Gastroesophageal sphincter (tissue), 4 donors: Measurements from ENCODE around the gene KCNC3. TPM values are rescaled to one million over a fixed set of nuclear protein-coding genes. Genes with fewer than 3 reads are reported as not detected.

Experiments used
- ATAC-seq: fragments of 150-250 bp; one replicate; pipeline ENCODE4 v1.9.1; 2016; ENCODE audit warnings: mild to moderate bottlenecking, moderate library complexity
- H3K27ac ChIP-seq, 4 donors: fragments of 200-600 bp; sonication (generic) in 3 of 4; 1 replicate in 3 of 4; 2 replicates in 1 of 4; pipeline ENCODE4 v1.5.1; 2016 to 2019
- H3K27me3 ChIP-seq: fragments of 200-600 bp; sonication (generic); one replicate; pipeline ENCODE4 v1.5.1; 2019
- H3K36me3 ChIP-seq, 2 donors: fragments of 200-600 bp; sonication (generic); one replicate each; pipeline ENCODE4 v1.5.1; 2019; ENCODE audit warnings: control low read depth in 1 of 2
- H3K4me1 ChIP-seq, 3 donors: fragments of 200-600 bp; sonication (generic); 1 replicate in 2 of 3; 2 replicates in 1 of 3; pipeline ENCODE4 v1.5.1; 2016 to 2019; ENCODE audit warnings: control low read depth in 2 of 3
- H3K4me3 ChIP-seq, 2 donors: fragments of 200-600 bp; sonication (generic); one replicate each; pipeline ENCODE4 v1.5.1; 2019; ENCODE audit warnings: mild to moderate bottlenecking in 1 of 2, moderate library complexity in 1 of 2
- H3K9me3 ChIP-seq, 3 donors: fragments of 200-600 bp; sonication (generic); one replicate each; pipeline ENCODE4 v1.5.1; 2017 to 2019; ENCODE audit warnings: control low read depth in 2 of 3
- EP300 ChIP-seq: sonication (generic); formaldehyde crosslinking; IDR thresholded peaks from one replicate; pipeline ENCODE4 v1.6.1; 2017; ENCODE audit warnings: antibody characterized with exemption, mild to moderate bottlenecking
- POLR2A ChIP-seq, 2 donors: fragments of 450-650 bp; IDR thresholded peaks; one replicate each; pipeline ENCODE4 v1.6.1; 2017; ENCODE audit warnings: antibody characterized with exemption in 2 of 2, mild to moderate bottlenecking in 2 of 2, moderate library complexity in 1 of 2
- POLR2AphosphoS5 ChIP-seq: sonication (generic); formaldehyde crosslinking; IDR thresholded peaks from one replicate; pipeline ENCODE4 v1.6.1; 2017; ENCODE audit warnings: antibody characterized with exemption
- WGBS, 2 donors: methylation state at CpG; one replicate each; pipeline ENCODE4 v1.1.5; 2018; ENCODE audit warnings: low coverage in 1 of 2; 5-methylcytosine and 5-hydroxymethylcytosine counted together
- total RNA-seq, 4 donors: library from RNA; depleted of rRNA; stranded (reverse); fragments of >200 nt; gene quantifications; one replicate each; pipeline ENCODE4 v1.1.0, GENCODE V29; 2016
- TF ChIP-seq, protein P1 (sequence below), 4 experiments: fragments of 200-600 bp in 2 of 4; fragments of 450-650 bp in 2 of 4; sonication (generic) in 1 of 4; IDR thresholded peaks; one replicate each; pipeline ENCODE4 v1.5.1; 2017 to 2019; ENCODE audit warnings: antibody characterized with exemption in 4 of 4, mild to moderate bottlenecking in 2 of 4, moderate library complexity in 2 of 4

Gene KCNC3
- total RNA-seq, 4 donors from 2014 or later: 0.16 to 0.67 (median 0.58) TPM; not detected in 1

DNA sequence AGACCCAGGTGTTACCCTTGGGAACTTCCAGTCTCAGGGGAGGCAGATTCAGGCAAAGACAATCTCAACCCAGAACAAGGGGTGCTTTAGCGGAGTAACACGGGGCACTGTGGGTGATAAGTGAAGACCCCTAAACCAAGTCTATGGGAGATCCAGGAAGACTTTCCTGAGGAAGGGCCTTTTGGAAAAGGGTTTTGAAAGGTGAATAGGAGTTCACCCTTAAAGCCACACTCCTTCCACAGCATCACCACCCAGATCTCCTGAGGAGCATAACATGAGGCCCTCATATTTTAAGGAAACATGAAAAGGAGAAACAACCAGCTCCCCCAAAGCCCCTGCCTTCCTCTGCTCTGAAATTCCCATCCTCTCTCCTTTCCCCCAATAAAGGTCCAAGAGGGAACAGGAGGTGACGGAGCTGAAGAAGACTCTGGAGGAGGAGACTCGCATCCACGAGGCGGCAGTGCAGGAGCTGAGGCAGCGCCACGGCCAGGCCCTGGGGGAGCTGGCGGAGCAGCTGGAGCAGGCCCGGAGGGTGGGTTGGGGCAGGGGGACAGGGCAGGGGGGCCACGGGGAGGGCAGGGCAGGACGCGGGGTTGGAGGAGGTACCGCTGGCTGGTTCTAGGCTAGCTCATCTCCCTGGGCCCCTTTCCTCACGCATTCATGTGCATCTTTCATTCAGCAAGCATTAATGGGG lies 52.7 kb downstream of the KCNC3 start:
- H3K4me3 ChIP-seq: no peak overlapping the region
- no peak overlapping the region for H3K27ac ChIP-seq
- no peak for ATAC-seq
- no peaks in the 10 kb centered on the region for H3K9me3 ChIP-seq
- no peaks in the 10 kb centered on the region for H3K4me1 ChIP-seq
- peaks cover 32% of the 10 kb centered on the region for H3K27me3 ChIP-seq
- peaks cover 0 to 60% of the 10 kb centered on the region in 2 donors for H3K36me3 ChIP-seq
- 65 to 72% methylated on average over 7 to 8 of the region's 15 CpGs for WGBS, 2 donors
- TF ChIP-seq POLR2A (IDR thresholded peaks at IDR 0.05) (no peak), EP300 (no peak), POLR2AphosphoS5 (no peak)
- TF ChIP-seq, protein P1, sequence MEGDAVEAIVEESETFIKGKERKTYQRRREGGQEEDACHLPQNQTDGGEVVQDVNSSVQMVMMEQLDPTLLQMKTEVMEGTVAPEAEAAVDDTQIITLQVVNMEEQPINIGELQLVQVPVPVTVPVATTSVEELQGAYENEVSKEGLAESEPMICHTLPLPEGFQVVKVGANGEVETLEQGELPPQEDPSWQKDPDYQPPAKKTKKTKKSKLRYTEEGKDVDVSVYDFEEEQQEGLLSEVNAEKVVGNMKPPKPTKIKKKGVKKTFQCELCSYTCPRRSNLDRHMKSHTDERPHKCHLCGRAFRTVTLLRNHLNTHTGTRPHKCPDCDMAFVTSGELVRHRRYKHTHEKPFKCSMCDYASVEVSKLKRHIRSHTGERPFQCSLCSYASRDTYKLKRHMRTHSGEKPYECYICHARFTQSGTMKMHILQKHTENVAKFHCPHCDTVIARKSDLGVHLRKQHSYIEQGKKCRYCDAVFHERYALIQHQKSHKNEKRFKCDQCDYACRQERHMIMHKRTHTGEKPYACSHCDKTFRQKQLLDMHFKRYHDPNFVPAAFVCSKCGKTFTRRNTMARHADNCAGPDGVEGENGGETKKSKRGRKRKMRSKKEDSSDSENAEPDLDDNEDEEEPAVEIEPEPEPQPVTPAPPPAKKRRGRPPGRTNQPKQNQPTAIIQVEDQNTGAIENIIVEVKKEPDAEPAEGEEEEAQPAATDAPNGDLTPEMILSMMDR (IDR thresholded peaks at IDR 0.05): no peak

DNA sequence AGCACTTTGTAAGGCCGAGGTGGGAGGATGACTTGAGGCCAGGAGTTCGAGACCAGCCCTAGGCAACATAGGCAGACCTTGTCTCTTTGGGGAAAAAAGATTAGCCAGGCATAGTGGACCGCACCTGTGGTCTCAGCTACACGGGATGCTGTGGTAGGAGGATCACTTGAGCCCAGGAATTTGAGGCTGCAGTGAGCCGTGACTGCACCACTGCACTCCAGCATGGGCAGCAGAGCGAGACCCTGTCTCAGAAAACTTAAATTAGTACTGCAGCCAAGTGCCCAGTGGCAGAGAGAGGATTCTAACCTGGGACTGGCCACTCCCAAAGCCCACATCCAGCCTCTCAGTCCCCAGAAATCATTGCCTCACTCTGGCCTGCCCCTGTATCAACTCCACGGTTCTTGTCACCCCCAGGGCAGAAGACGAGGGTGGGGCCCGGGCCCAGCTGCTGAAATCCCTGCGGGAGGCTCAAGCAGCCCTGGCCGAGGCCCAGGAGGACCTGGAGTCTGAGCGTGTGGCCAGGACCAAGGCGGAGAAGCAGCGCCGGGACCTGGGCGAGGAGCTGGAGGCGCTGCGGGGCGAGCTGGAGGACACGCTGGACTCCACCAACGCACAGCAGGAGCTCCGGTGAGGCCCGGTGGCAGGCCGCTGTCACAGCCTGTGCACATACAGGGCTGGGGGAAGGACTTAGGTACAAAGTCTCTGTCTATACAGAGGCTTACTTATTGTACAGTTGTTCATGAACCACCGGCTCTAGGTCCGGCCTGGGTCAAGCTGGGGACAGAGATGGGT lies 53.4 kb downstream of the KCNC3 start:
- WGBS, 2 donors: 67% methylated on average over 8 of the region's 26 CpGs; no CpG with 5 or more reads in 1 of the 2 donors
- no peaks in the 10 kb centered on the region for H3K9me3 ChIP-seq
- peaks cover 39% of the 10 kb centered on the region for H3K27me3 ChIP-seq
- ATAC-seq: no peak
- peaks cover 0 to 53% of the 10 kb centered on the region in 2 donors for H3K36me3 ChIP-seq
- no peaks in the 10 kb centered on the region for H3K4me1 ChIP-seq
- no peak overlapping the region for H3K27ac ChIP-seq
- TF ChIP-seq, protein P1 (IDR thresholded peaks at IDR 0.05): no peak
- TF ChIP-seq POLR2AphosphoS5 (no peak), POLR2A (IDR thresholded peaks at IDR 0.05) (no peak), EP300 (no peak)
- H3K4me3 ChIP-seq: no peak overlapping the region

DNA sequence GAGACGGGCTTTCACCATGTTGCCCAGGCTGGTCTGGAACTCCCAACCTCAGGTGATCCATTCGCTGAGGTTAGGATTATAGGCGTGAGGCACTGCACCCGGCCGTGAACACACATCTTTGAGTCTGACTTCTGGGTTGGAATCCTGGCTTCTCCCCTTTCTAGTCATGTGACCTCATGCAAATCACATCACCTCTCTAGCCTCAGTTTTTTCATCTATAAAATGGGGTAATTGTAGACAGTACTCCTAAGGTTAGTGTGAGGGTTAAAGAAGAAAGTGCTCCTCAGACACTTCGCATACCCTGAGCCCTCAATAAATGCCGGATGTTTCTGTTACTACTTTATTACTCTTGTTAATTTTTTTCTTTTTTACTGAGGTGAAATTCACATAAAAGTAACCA lies 55.4 kb downstream of the KCNC3 start:
- H3K4me3 ChIP-seq: no peak overlapping the region
- peaks cover 0 to 43% of the 10 kb centered on the region in 2 donors for H3K36me3 ChIP-seq
- no peaks in the 10 kb centered on the region for H3K9me3 ChIP-seq
- peaks cover 40% of the 10 kb centered on the region for H3K27me3 ChIP-seq
- H3K4me1 ChIP-seq: no peaks in the 10 kb centered on the region
- 83 to 85% methylated on average over 2 of the region's 7 CpGs for WGBS, 2 donors
- no peak overlapping the region for H3K27ac ChIP-seq
- TF ChIP-seq POLR2AphosphoS5: no peak
- no peak for TF ChIP-seq POLR2A (IDR thresholded peaks at IDR 0.05)
- no peak for TF ChIP-seq EP300
- TF ChIP-seq, protein P1 (IDR thresholded peaks at IDR 0.05): no peak
- ATAC-seq: no peak

GRCh38 chr19:50272263-50272897 lies 56.8 kb downstream of the KCNC3 start:
- Histone ChIP-seq H3K27ac (no peak overlapping the region), H3K27me3 (peaks cover 40% of the 10 kb centered on the region), H3K9me3 (no peaks in the 10 kb centered on the region), H3K4me3 (no peak overlapping the region), H3K4me1 (no peaks in the 10 kb centered on the region), H3K36me3 (peaks cover 0 to 44% of the 10 kb centered on the region in 2 donors)
- 76 to 87% methylated on average over 6 to 8 of the region's 14 CpGs for WGBS, 2 donors
- TF ChIP-seq EP300: no peak
- TF ChIP-seq, protein P1 (IDR thresholded peaks at IDR 0.05): no peak
- TF ChIP-seq POLR2AphosphoS5: no peak
- ATAC-seq: no peak
